ENCODE measurements around the gene SPEM3. TPM values are rescaled to one million over a fixed set of nuclear protein-coding genes. Genes with fewer than 3 reads are reported as not detected.

The SPEM3 gene
- total RNA-seq: not detected

DNA sequence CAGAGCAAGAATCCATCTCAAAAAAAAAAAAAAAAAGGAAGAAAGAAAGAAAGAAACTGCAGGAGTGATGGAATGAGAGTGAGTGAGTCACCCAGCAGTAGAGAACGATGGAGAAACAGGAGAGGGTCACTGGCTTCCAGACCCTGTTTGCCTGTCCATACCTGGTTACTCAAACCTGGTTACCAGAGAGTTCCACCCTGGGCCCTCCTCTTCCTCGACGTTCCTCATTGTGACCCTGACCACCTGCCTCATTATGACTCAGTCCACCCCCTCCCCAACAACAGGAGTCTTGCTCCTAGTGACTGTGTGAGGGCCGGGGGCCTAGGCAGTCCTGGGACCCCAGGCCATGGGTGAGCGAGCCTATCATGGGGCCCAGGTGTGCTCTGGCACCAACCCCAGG lies at the start of gene SPEM3:
Gene SPEM3 (plus strand): TSS at position 301 of the 400 bp plus-strand sequence. CDS start 46 bp downstream, at position 347.
- Histone ChIP-seq H3K27ac (no peak within 1 kb of the TSS), H3K36me3 (no peaks in the 10 kb centered on the region), H3K4me3 (no peak within 1 kb of the TSS), H3K9me3 (no peaks in the 10 kb centered on the region), H3K4me1 (no peaks in the 10 kb centered on the region), H3K27me3 (no peaks in the 10 kb centered on the region)
- in situ Hi-C loops (cut with MboI; ENCODE audit: low sequenced_read_pairs in 4 of 4) (loop anchor here in 1 of 4 donors (25.0 kb wide), 1 partner anchor 134 kb away; the partner anchor contains the start of genes SENP3 and TNFSF13), intact Hi-C loops (cut with DNase I; ENCODE audit: low total_unique reads) (no loop called here)
- TF ChIP-seq POLR2A (IDR thresholded peaks at IDR 0.05): no peak
- TF ChIP-seq, protein P1, sequence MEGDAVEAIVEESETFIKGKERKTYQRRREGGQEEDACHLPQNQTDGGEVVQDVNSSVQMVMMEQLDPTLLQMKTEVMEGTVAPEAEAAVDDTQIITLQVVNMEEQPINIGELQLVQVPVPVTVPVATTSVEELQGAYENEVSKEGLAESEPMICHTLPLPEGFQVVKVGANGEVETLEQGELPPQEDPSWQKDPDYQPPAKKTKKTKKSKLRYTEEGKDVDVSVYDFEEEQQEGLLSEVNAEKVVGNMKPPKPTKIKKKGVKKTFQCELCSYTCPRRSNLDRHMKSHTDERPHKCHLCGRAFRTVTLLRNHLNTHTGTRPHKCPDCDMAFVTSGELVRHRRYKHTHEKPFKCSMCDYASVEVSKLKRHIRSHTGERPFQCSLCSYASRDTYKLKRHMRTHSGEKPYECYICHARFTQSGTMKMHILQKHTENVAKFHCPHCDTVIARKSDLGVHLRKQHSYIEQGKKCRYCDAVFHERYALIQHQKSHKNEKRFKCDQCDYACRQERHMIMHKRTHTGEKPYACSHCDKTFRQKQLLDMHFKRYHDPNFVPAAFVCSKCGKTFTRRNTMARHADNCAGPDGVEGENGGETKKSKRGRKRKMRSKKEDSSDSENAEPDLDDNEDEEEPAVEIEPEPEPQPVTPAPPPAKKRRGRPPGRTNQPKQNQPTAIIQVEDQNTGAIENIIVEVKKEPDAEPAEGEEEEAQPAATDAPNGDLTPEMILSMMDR (IDR thresholded peaks at IDR 0.05 in 4 of 5, conservative IDR thresholded peaks at IDR 0.05 in 1 of 5): no peak
- DNase-seq (no peak), ATAC-seq (no peak)

DNA sequence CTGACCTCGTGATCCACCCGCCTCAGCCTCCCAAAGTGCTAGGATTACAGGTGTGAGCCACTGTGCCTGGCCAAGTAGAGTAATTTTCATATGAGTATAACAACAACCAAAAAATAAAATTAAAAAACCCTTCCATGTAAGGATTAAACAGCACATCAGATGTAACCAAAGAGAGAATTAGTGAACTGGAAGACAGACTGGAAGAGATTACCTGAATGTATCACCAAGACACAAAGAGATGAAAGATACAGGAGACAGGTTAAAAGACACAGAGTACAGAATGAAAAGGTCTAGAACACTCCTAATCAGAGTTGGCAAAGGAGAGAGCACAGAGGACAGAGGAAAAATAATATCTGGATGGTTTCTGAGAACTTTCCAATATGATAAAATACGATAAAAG lies 49.5 kb upstream of the SPEM3 start:
- DNase-seq (no peak), ATAC-seq (no peak)
- Histone ChIP-seq H3K27ac (no peak overlapping the region), H3K4me3 (no peak overlapping the region), H3K27me3 (peaks cover 17 to 25% (median 23%) of the 10 kb centered on the region in 3 donors), H3K36me3 (no peaks in the 10 kb centered on the region), H3K4me1 (peaks cover 17 to 22% of the 10 kb centered on the region in 2 donors), H3K9me3 (no peaks in the 10 kb centered on the region)
- in situ Hi-C loops (cut with MboI; ENCODE audit: low sequenced_read_pairs in 4 of 4) (no loop called here), intact Hi-C loops (cut with DNase I; ENCODE audit: low total_unique reads) (no loop called here)
- no peak for TF ChIP-seq POLR2A (IDR thresholded peaks at IDR 0.05)
- TF ChIP-seq, protein P1 (IDR thresholded peaks at IDR 0.05 in 4 of 5, conservative IDR thresholded peaks at IDR 0.05 in 1 of 5): no peak

DNA sequence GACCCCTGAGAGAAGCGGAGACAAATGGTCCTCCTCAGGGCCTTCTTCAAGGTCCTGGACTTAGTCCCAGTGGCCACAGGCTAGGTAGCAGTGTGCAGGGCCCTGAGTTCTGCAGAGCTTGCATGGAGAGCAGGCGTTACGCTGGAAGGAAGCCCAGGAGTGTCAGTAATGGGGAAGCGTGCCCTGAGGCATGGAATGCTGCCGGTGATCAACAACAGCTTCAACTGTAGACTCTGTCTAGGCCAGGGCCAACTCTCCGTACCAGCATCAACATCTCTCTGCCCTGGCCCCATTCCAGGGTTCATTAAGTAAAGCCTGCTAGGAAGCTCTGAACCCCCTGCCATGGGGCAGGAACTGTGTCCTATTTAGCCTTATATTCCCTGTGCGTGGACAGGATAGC lies 48.3 kb upstream of the SPEM3 start:
- no peaks in the 10 kb centered on the region for H3K9me3 ChIP-seq
- in situ Hi-C loops (cut with MboI; ENCODE audit: low sequenced_read_pairs in 4 of 4): no loop called here
- intact Hi-C loops (cut with DNase I; ENCODE audit: low total_unique reads): no loop called here
- H3K36me3 ChIP-seq: no peaks in the 10 kb centered on the region
- ATAC-seq (peak in 1 of 2 donors; percentile 57), DNase-seq (no peak)
- H3K4me1 ChIP-seq: peaks cover 18 to 25% of the 10 kb centered on the region in 2 donors
- H3K27me3 ChIP-seq: peaks cover 17 to 29% (median 24%) of the 10 kb centered on the region in 3 donors
- TF ChIP-seq, protein P1 (IDR thresholded peaks at IDR 0.05 in 4 of 5, conservative IDR thresholded peaks at IDR 0.05 in 1 of 5): no peak
- no peak for TF ChIP-seq POLR2A (IDR thresholded peaks at IDR 0.05)
- peak overlapping the region; percentile 46 to 57 (median 54) for H3K4me3 ChIP-seq
- H3K27ac ChIP-seq: peak overlapping the region in 3 of 4 donors; percentile 18 to 42 (median 23)

DNA sequence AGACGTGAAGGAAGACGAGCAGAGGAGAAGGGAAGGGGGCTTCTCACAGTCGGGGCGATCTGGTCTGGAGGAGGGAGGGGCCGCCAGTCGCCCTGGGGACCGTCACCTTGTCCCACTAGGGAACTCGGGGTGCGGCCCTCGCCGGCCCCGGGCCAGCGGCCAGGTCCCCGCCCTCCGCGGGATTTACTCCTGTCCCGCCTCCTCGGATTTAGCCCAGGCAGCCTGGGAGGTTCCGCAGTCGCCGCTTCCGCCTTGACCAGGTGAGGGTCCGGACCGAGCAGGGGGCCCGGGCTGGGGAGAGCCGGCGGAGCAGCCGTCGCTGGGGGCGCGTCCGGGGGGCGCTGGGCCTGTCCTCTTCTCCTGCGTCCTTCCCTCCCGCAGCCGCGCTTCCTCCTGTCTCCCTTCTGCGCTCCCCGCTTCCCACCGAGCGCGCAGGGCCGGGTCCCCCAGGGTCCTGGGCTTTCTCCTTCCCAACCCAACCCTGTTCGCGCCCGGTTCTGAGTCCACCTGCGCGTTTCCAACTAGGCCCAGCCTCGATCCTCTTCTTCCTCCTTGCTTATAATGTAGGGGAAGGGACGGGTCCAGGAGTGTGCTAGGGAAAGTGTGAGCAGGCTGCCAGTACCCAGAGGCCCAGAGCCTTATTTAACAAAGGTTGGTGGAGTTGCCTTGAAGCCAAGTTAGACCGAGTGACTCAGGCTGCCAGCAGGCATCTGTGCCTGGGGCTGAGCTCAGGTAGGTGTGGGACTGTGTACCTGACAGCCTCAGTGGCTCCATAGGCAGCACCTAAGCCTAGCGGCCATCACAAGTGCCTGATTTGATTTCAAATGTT lies 47.6 kb upstream of the SPEM3 start, which contains the start of gene TNK1:
Gene TNK1 (plus strand): TSS at position 235 of the 829 bp plus-strand sequence. CDS start 1,838 bp downstream, outside the sequence.
- Histone ChIP-seq H3K9me3 (no peaks in the 10 kb centered on the region), H3K36me3 (no peaks in the 10 kb centered on the region), H3K4me3 (peak within 1 kb of the TSS; percentile 46 to 57 (median 54)), H3K27ac (peak within 1 kb of the TSS in 3 of 4 donors; percentile 18 to 42 (median 23)), H3K4me1 (peaks cover 18 to 25% of the 10 kb centered on the region in 2 donors), H3K27me3 (peaks cover 17 to 29% (median 24%) of the 10 kb centered on the region in 3 donors)
- TF ChIP-seq POLR2A (IDR thresholded peaks at IDR 0.05): peak; percentile 24 to 62
- TF ChIP-seq, protein P1 (IDR thresholded peaks at IDR 0.05 in 4 of 5, conservative IDR thresholded peaks at IDR 0.05 in 1 of 5): no peak
- in situ Hi-C loops (cut with MboI; ENCODE audit: low sequenced_read_pairs in 4 of 4): no loop called here
- DNase-seq: no peak
- intact Hi-C loops (cut with DNase I; ENCODE audit: low total_unique reads): no loop called here
- peak; percentile 29 to 57 for ATAC-seq

Data from gastrocnemius medialis (tissue), 4 donors.